Loucy (cell line): ENCODE results near the gene NGFR.

Experiments used
- H2AFZ ChIP-seq: fragments of 200-600 bp; sonication (generic); 2 replicates; pipeline ENCODE4 v1.6.0; 2016; ENCODE audit warnings: antibody characterized with exemption, mild to moderate bottlenecking, low read length, moderate library complexity
- H3F3A ChIP-seq: fragments of 200-600 bp; 2 replicates; pipeline ENCODE4 v1.6.0; 2016; ENCODE audit warnings: antibody characterized with exemption, low read depth, mild to moderate bottlenecking
- H3K27me3 ChIP-seq: fragments of 200-600 bp; sonication (generic); 2 replicates; pipeline ENCODE4 v1.6.1; 2014; ENCODE audit warnings: low read length, mild to moderate bottlenecking; ENCODE audit not compliant: insufficient read depth, poor library complexity, severe bottlenecking
- H3K36me3 ChIP-seq: fragments of 200-600 bp; sonication (generic); 2 replicates; pipeline ENCODE4 v1.6.1; 2016; ENCODE audit warnings: low read length; ENCODE audit not compliant: insufficient read depth
- H3K4me1 ChIP-seq: fragments of 200-600 bp; sonication (generic); 2 replicates; pipeline ENCODE4 v1.5.1; 2014; ENCODE audit warnings: low read length, mild to moderate bottlenecking; ENCODE audit not compliant: insufficient read depth, poor library complexity, severe bottlenecking
- H3K4me2 ChIP-seq: fragments of 200-600 bp; sonication (generic); 2 replicates; pipeline ENCODE4 v1.6.0; 2014; ENCODE audit warnings: antibody characterized with exemption, low read length, low read depth, mild to moderate bottlenecking; ENCODE audit not compliant: poor library complexity, severe bottlenecking
- H3K4me3 ChIP-seq: fragments of 200-600 bp; sonication (generic); 2 replicates; pipeline ENCODE4 v1.5.1; 2014; ENCODE audit warnings: low read length, mild to moderate bottlenecking, mixed read lengths; ENCODE audit not compliant: poor library complexity, severe bottlenecking
- H3K79me2 ChIP-seq: fragments of 200-600 bp; sonication (generic); 2 replicates; pipeline ENCODE4 v1.6.1; 2014; ENCODE audit warnings: low read length; ENCODE audit not compliant: insufficient read depth
- H3K9ac ChIP-seq: fragments of 200-600 bp; sonication (generic); 2 replicates; pipeline ENCODE4 v1.6.0; 2014; ENCODE audit warnings: mild to moderate bottlenecking, low read depth, low read length, moderate library complexity; ENCODE audit not compliant: poor library complexity, severe bottlenecking
- H3K9me2 ChIP-seq: fragments of 200-600 bp; sonication (generic); replicated peaks from 2 replicates; pipeline ENCODE4 v1.6.1; 2016; ENCODE audit warnings: low read depth, low read length, mixed read lengths
- H3K9me3 ChIP-seq: fragments of 200-600 bp; sonication (generic); 2 replicates; pipeline ENCODE4 v1.6.1; 2014; ENCODE audit warnings: mild to moderate bottlenecking, antibody characterized with exemption, low read length, low read depth; ENCODE audit not compliant: insufficient read depth
- H4K20me1 ChIP-seq: fragments of 200-600 bp; sonication (generic); 2 replicates; pipeline ENCODE4 v1.6.0; 2014; ENCODE audit warnings: antibody characterized with exemption, low read length, mild to moderate bottlenecking; ENCODE audit not compliant: insufficient read depth, poor library complexity, severe bottlenecking
- EZH2phosphoT487 ChIP-seq: fragments of 200-600 bp; IDR thresholded peaks from 2 replicates; pipeline ENCODE4 v1.6.1; 2018; ENCODE audit warnings: antibody characterized with exemption, mild to moderate bottlenecking, moderate library complexity, borderline replicate concordance
- TF ChIP-seq, protein P1 (sequence below): fragments of 200-600 bp; sonication (generic); conservative IDR thresholded peaks from 2 replicates; pipeline ENCODE4 v1.5.1; 2014; ENCODE audit warnings: mild to moderate bottlenecking, antibody characterized with exemption, low read length

Gene NGFR

GRCh38 chr17:49506282-49506681 lies 11.2 kb downstream of the NGFR start:
- no peaks in the 10 kb centered on the region for H3K9me2 ChIP-seq
- TF ChIP-seq, protein P1, sequence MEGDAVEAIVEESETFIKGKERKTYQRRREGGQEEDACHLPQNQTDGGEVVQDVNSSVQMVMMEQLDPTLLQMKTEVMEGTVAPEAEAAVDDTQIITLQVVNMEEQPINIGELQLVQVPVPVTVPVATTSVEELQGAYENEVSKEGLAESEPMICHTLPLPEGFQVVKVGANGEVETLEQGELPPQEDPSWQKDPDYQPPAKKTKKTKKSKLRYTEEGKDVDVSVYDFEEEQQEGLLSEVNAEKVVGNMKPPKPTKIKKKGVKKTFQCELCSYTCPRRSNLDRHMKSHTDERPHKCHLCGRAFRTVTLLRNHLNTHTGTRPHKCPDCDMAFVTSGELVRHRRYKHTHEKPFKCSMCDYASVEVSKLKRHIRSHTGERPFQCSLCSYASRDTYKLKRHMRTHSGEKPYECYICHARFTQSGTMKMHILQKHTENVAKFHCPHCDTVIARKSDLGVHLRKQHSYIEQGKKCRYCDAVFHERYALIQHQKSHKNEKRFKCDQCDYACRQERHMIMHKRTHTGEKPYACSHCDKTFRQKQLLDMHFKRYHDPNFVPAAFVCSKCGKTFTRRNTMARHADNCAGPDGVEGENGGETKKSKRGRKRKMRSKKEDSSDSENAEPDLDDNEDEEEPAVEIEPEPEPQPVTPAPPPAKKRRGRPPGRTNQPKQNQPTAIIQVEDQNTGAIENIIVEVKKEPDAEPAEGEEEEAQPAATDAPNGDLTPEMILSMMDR: no peak
- no peak for TF ChIP-seq EZH2phosphoT487
- H3K4me1 ChIP-seq: peaks cover 3% of the 10 kb centered on the region

GRCh38 chr17:49508061-49508865 lies 13.2 kb downstream of the NGFR start:
- TF ChIP-seq, protein P1: no peak
- no peak for TF ChIP-seq EZH2phosphoT487
- no peak overlapping the region for H3K4me3 ChIP-seq
- no peaks in the 10 kb centered on the region for H3K79me2 ChIP-seq
- H3K9me2 ChIP-seq: no peaks in the 10 kb centered on the region
- H3K27me3 ChIP-seq: no peaks in the 10 kb centered on the region
- no peaks in the 10 kb centered on the region for H3K9me3 ChIP-seq
- no peak overlapping the region for H2AFZ ChIP-seq
- no peak overlapping the region for H3K4me2 ChIP-seq
- H3K36me3 ChIP-seq: no peaks in the 10 kb centered on the region
- H3F3A ChIP-seq: no peaks in the 10 kb centered on the region
- H4K20me1 ChIP-seq: no peaks in the 10 kb centered on the region
- H3K9ac ChIP-seq: no peak overlapping the region
- H3K4me1 ChIP-seq: peaks cover 6% of the 10 kb centered on the region

More at GRCh38 chr17:49506282-49506681, 11.2 kb downstream of the NGFR start:
- H3K9me3 ChIP-seq: no peaks in the 10 kb centered on the region
- no peak overlapping the region for H3K9ac ChIP-seq
- no peaks in the 10 kb centered on the region for H4K20me1 ChIP-seq
- H3F3A ChIP-seq: no peaks in the 10 kb centered on the region
- no peaks in the 10 kb centered on the region for H3K79me2 ChIP-seq
- no peaks in the 10 kb centered on the region for H3K27me3 ChIP-seq
- H2AFZ ChIP-seq: no peak overlapping the region
- no peaks in the 10 kb centered on the region for H3K36me3 ChIP-seq
- H3K4me2 ChIP-seq: no peak overlapping the region
- H3K4me3 ChIP-seq: no peak overlapping the region

DNA sequence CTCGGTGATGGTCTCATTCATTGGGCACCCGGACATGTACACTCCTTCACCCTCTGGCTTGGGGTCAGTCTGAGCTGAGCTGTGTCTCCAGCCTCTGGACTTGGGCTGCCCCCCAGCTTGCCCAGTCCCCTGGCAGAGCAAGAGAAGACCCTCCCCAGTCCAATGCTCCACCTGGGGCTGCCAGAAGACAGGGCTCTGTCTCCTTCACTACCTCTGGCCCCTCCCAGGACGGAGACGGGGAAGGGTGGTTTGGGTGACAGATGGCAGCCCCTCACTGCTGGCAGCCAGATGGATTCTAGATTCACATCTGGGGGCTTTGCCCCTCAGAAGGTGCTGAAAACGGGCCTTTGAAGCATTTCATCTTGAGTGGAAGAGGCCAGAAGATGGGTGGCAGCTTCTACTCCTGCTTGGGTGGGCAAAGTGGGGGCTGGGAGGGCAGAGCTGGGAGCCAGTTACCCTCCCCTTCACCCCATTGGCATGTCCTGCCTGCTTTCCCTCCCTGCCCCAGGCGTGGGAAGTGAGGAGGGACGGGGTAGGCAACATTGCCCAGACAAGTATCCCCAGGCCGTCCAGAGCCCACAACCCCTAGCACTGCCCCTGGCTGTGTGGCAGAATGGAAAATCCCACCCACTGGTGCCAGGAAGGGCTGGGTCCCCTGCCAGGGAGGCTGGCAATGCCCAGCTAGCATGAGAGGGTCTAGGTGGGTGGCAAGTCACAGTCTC lies 13.9 kb downstream of the NGFR start:
- no peaks in the 10 kb centered on the region for H3K9me3 ChIP-seq
- no peaks in the 10 kb centered on the region for H3F3A ChIP-seq
- no peaks in the 10 kb centered on the region for H3K36me3 ChIP-seq
- H3K9ac ChIP-seq: no peak overlapping the region
- H3K79me2 ChIP-seq: no peaks in the 10 kb centered on the region
- H3K9me2 ChIP-seq: no peaks in the 10 kb centered on the region
- TF ChIP-seq, protein P1: no peak
- no peak for TF ChIP-seq EZH2phosphoT487
- no peaks in the 10 kb centered on the region for H3K27me3 ChIP-seq
- H2AFZ ChIP-seq: no peak overlapping the region
- no peaks in the 10 kb centered on the region for H4K20me1 ChIP-seq
- peaks cover 8% of the 10 kb centered on the region for H3K4me1 ChIP-seq
- no peak overlapping the region for H3K4me2 ChIP-seq
- no peak overlapping the region for H3K4me3 ChIP-seq
